Limb (tissue), 2 donors: Measurements from ENCODE around the gene FXR2.
A peak's percentile ranks its signal among the peaks of the same experiment; 100 is the strongest.

Experiments
- DNase-seq, 2 donors: peaks; one replicate each; pipeline ENCODE4 v3.0.0-alpha.2; 2016; ENCODE audit errors: extremely low spot score in 2 of 2

Gene FXR2

GRCh38 chr17:7589204-7589868 is 25.4 kb downstream of the FXR2 start:
- DNase-seq, result peak; percentile 81 to 87

DNA sequence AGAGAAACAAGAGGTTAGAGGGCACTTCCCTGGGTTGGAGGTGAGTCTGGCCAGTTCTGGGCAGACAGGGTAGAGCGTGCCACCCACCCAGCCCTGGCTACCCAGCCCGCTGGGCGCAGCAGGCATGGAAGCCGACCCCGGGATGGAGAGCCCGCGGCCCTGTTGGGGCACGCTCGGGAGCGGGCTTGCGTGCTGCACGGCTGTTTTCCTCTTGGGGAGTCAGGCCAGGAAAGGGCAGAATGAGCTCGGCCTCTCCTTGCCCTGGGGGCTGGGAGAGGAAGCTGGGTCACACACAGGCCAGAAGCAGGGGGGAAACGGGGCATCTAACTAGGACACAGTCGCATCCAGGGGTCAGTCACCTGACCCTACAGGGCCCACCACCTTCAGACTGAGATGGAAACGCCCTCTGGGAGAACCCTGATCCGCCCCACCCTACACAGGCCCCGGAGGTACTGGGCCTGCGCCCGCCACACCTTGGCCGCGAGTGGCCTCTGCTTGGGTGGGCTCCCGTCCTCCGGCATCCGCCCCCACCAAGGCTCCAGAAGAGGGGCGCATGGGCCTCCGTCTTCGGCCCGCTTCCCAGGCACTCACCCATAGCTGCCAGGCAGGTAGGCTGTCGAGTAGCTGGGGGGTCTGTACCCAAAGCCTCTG is 26.0 kb downstream of the FXR2 start:
- no peak for DNase-seq

DNA sequence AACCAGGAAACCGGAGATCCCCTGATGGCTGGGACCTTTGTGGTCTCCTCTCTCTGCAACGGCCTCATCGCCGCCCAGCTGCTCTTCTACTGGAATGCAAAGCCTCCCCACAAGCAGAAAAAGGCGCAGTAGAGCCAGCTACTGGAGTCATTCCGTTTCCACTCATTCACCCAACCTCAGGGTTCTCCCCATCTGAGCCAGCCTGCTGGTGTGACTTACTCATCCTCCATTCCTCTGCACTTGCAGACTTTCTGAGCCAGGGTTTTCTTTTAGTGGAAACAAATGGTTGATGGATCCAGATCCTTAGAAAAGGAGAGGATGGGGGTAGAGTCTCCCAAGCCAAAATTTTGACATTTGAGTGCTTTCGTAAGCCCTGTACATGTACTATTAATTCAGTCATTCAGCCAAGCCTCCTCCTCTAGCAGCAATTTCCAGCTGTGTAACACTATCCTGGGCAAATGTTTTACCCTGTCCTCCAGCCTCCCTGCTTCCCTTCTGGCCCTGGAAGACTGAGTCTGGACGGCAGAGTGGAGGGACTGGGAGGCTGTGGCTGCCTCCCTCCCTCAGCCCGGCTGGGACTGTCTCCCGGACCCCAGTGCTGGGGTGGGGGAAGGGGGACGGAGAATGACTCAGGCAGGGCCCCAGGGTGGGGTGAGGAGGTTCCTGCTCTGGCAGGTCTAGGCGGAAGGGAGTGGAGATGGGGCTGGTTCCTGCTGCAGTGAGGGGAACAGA is 27.1 kb downstream of the FXR2 start:
- no peak for DNase-seq

GRCh38 chr17:7586673-7587419 is 27.9 kb downstream of the FXR2 start:
- no peak for DNase-seq

DNA sequence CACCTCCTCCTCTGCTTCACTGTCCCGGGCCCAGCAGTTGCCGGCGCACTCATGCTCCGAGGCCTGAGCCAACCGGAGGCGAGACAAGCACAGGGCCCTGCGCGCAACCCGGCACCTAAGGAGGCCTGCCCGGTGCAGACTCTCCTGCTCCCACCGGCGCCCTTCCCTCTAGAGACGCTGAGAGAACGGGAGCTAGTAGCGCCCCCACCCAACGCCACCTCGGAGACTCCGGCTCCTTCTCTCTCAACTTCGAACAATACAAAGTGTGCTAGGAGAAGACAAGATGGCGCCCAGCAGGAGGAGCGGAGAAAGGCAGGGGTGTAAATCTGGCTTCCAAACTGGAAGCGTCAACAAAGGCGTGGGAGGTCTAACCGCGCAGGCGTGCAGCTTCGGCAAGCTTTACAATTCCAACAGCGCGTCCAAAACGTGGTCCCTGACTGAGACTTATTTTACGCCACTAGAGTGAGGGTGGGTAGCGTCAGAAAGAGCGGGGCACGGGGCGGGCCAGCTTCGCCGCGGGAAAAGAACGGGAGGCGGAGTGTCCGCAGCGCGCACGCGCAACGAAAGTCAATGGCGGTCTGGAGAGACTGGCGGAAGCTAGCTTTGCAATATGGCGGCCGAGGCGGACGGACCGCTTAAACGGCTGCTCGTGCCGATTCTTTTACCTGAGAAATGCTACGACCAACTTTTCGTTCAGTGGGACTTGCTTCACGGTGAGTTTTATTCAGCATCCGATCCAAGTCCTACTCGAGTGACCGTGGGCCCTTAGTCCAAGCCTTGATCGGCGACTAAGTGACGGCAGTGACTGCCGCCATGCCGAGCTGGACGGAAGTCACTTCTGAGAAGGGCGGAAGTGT is 31.2 kb downstream of the FXR2 start, which contains the start of gene MPDU1:
TSS of gene MPDU1 (plus strand) at position 600 of the 857 bp plus-strand sequence. CDS start at position 611, 11 bp downstream.
- peak; percentile 98 to 99 for DNase-seq

DNA sequence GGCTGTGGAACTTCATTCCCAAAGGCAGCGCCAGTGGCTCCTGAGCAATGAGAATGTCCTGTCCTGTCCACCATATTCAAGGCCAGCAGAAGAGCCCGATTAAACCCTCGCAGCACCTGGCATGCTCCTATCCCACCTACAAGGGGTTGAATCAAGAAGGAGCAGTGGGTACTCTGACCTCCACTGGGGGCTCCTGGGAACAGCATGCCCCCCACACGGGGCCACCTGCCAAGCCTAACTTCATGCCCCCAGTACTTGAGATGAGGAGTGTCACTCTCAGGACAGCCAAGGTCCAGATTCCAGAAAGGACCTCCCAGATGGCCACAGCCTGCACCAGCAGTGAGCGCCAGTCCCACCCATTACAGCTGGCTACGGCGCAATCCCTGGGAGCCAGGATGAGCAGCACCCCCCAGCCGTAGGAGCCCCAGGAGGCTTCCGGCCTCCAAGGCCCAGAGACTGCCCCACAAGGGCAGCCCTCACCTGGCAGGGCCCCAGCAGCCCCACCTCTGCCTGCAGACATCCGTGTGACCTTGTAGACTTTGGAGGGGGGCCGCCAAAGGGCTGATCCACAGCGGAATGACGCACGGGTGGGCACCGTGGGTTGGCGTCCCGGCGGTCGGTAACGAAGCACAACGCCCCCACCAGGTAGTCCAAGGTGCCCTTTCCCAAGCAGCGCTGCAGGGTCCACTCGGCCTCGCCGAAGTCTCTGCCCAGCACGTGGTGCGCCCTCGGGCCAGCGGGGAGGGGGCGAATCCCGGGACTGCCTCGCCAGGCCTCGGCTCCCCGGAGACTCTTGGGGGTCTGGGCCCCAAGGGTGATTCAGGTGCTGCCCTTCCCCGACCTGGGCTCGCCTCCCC is 32.1 kb downstream of the FXR2 start:
- no peak for DNase-seq

DNA sequence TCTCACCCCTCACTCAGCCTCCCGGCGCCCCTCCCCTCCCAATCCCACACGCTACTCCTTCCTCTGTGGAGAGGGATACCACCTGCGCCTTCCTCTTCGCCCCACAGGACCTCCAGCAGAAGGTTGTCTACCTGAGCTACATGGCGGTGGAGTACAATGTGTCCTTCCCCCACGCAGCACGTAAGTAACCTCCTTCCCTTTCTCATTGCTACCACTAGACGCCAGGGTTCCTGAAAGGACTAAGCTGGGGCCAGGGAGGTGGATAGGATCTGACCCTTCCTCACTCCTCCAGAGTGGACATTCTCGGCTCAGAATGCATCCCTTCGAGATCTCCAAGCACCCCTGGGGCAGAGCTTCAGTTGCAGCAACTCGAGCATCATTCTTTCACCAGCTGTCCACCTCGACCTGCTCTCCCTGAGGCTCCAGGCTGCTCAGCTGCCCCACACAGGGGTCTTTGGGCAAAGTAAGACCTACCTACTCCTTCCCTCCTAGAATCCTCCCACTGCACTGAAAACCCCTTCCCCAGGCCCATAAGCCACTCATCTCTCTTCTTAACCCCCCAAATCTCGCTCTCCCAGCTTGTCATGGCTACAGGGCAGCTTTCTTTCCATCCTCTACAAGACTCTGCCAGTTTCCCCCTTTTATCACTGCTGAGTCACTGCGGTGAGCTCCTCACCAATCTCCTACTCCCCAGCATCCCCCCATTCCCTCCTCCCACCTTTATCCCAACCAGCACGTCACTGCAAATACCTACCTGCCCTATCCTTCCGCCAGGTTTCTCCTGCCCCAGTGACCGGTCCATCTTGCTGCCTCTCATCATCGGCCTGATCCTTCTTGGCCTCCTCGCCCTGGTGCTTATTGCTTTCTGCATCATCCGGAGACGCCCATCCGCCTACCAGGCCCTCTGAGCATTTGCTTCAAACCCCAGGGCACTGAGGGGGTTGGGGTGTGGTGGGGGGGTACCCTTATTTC is 33.8 kb downstream of the FXR2 start:
- DNase-seq, result no peak

DNA sequence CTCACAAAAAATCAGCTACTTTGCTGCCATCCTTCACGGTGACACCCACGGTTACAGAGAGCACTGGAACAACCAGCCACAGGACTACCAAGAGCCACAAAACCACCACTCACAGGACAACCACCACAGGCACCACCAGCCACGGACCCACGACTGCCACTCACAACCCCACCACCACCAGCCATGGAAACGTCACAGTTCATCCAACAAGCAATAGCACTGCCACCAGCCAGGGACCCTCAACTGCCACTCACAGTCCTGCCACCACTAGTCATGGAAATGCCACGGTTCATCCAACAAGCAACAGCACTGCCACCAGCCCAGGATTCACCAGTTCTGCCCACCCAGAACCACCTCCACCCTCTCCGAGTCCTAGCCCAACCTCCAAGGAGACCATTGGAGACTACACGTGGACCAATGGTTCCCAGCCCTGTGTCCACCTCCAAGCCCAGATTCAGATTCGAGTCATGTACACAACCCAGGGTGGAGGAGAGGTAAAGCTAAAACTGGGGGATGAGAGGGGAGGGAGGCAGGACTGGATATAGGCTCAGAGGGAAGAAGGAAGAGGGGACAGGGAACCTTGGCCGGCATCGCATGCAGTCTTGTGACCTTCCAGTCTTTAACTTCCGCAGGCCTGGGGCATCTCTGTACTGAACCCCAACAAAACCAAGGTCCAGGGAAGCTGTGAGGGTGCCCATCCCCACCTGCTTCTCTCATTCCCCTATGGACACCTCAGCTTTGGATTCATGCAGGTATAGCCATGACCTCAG is 34.7 kb downstream of the FXR2 start:
- DNase-seq, result no peak

GRCh38 chr17:7579001-7579833 is 35.5 kb downstream of the FXR2 start, which contains the start of gene CD68:
TSS of gene CD68 (plus strand) at chr17:7579638. CDS start at chr17:7579678, 40 bp downstream.
- DNase-seq, result no peak

DNA sequence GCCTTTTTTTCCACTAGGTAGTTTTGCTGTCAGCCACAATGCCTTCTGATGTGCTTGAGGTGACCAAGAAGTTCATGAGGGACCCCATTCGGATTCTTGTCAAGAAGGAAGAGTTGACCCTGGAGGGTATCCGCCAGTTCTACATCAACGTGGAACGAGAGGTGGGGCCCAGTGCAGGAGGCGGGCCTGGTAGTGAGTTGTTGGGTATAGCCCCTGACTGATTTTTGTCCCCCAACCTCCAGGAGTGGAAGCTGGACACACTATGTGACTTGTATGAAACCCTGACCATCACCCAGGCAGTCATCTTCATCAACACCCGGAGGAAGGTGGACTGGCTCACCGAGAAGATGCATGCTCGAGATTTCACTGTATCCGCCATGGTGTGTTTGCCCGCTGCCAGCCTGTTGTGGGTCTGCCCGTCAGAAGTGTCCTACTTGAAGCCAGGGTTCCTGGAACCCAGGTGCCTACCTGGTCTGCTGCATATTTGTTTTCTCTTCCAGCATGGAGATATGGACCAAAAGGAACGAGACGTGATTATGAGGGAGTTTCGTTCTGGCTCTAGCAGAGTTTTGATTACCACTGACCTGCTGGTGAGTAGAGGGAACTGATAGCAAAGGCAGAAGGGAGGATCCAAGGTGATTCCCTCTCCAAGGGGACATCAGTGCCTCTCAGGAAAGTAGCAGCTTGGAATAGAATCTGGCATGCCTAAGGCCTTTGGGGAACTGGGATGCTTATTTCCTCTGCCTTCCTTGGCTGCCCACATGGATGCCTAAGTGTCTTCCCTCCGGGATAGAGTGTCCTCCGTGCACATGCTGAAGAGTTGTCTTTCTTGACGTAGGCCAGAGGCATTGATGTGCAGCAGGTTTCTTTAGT is 37.1 kb downstream of the FXR2 start:
- no peak for DNase-seq

DNA sequence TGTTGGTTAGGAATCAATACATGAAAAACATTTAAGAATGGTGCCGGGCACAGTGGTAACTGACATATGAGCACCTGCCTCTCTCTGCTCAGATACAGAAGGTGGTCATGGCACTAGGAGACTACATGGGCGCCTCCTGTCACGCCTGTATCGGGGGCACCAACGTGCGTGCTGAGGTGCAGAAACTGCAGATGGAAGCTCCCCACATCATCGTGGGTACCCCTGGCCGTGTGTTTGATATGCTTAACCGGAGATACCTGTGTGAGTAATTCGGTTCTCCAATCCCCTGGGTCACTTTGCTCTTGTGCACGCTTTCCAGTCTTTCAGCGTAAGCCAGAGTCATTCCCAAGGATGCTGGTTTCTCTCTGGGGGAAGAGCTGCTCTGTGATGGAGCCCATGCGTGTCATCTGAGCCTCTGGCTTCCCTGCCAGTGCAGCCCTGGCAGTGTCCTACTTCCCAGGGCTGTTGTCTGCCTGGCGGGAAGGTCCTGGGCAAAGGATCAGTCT is 38.2 kb downstream of the FXR2 start:
- DNase-seq, result no peak

DNA sequence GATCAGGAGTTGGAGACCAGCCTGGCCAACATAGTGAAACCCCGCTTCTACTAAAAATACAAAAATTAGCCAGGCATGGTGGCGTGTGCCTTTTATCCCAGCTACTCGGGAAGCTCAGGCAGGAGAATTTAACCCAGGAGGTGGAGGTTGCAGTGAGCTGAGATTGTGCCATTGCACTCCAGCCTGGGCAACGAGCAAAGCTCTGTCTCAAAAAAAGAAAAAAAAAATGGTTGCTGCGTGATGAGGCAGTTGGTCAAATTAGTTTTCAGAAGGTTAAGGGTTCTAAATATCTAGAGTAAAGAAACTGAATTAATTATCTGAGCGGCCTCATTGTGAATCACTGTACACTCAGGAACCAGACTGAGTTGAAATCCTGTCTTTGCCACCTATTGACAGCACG is 38.7 kb downstream of the FXR2 start:
- DNase-seq, result no peak

DNA sequence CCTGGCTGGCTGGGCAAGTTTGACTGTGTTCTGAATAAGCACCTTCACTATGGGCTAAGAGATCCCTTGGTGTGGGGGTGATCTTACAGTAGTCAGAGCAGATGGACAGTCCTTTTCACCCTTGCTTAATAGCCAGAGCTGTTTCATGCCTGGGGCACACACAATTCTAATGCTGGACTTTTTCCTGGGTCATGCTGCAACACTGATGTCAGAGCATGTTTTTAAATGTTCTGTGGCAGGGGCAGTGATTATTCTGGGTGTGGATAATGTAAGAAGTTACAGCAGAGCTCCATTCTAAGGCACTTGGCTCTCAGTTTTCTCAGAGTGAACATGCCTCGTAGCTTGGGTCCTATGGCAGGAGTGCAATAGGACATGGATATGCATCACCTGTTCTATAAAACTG is 39.2 kb downstream of the FXR2 start:
- DNase-seq, result no peak

GRCh38 chr17:7574176-7574953 is 40.3 kb downstream of the FXR2 start:
- DNase-seq, result no peak
